HepG2 (cell line): Measurements from ENCODE around the gene RRM2. TPM values are rescaled to one million over a fixed set of nuclear protein-coding genes. Genes with fewer than 3 reads are reported as not detected.

Source experiments
- ASH2L ChIP-seq: fragments of 300-600, 200-600 bp; sonication (generic); IDR thresholded peaks from 2 replicates; pipeline ENCODE4 v1.7.0; 2017; ENCODE audit warnings: low read depth, mild to moderate bottlenecking, moderate library complexity, mixed read lengths, low read length; ENCODE audit not compliant: insufficient read length
- CREB1 ChIP-seq, 2 experiments: fragments of 450-650 bp in 1 of 2; IDR thresholded peaks; 2 replicates each; pipeline ENCODE4 v1.6.1; 2016 to 2017; ENCODE audit warnings: control low read depth in 1 of 2, mild to moderate bottlenecking in 1 of 2, missing compliant biosample characterization in 1 of 2, missing genetic modification characterization in 1 of 2
- EEA1 ChIP-seq: sonication (generic); formaldehyde crosslinking; IDR thresholded peaks from 2 replicates; pipeline ENCODE4 v1.5.1; 2020; ENCODE audit warnings: mild to moderate bottlenecking, missing genetic modification reagents, borderline replicate concordance
- GLMP ChIP-seq: sonication (generic); formaldehyde crosslinking; IDR thresholded peaks from 2 replicates; pipeline ENCODE4 v1.9.0; 2021; ENCODE audit warnings: missing genetic modification reagents, mild to moderate bottlenecking, borderline replicate concordance
- HMG20A ChIP-seq: IDR thresholded peaks from 2 replicates; pipeline ENCODE4 v1.6.1; 2016; ENCODE audit warnings: borderline replicate concordance
- HNF4A ChIP-seq: sonication (generic); formaldehyde crosslinking; IDR thresholded peaks from 2 replicates; pipeline ENCODE4 v1.4.0; 2020; ENCODE audit warnings: missing genetic modification reagents
- KDM4B ChIP-seq: sonication (generic); formaldehyde crosslinking; IDR thresholded peaks from 2 replicates; pipeline ENCODE4 v1.4.0; 2020; ENCODE audit warnings: missing genetic modification reagents
- MED1 ChIP-seq: sonication (generic); formaldehyde crosslinking; IDR thresholded peaks from 2 replicates; pipeline ENCODE4 v1.4.0; 2020; ENCODE audit warnings: missing genetic modification reagents
- PAX8 ChIP-seq: sonication (generic); formaldehyde crosslinking; IDR thresholded peaks from 2 replicates; pipeline ENCODE4 v1.8.0; 2022; ENCODE audit warnings: mild to moderate bottlenecking, missing genetic modification reagents, borderline replicate concordance
- RARG ChIP-seq: sonication (generic); formaldehyde crosslinking; IDR thresholded peaks from 2 replicates; pipeline ENCODE4 v1.4.0; 2020; ENCODE audit warnings: low read depth, mild to moderate bottlenecking, missing genetic modification reagents
- ZEB1 ChIP-seq: IDR thresholded peaks from 2 replicates; pipeline ENCODE4 v1.6.1; 2012; ENCODE audit warnings: mild to moderate bottlenecking, low read depth, inconsistent platforms; ENCODE audit not compliant: insufficient replicate concordance
- ZNF224 ChIP-seq: sonication (generic); formaldehyde crosslinking; IDR thresholded peaks from 2 replicates; pipeline ENCODE4 v1.5.0; 2020; ENCODE audit warnings: mild to moderate bottlenecking, missing genetic modification reagents
- ZNF256 ChIP-seq: sonication (generic); formaldehyde crosslinking; conservative IDR thresholded peaks from 2 replicates; pipeline ENCODE4 v1.4.0; 2020; ENCODE audit warnings: missing genetic modification reagents
- ZNF451 ChIP-seq: sonication (generic); formaldehyde crosslinking; IDR thresholded peaks from 2 replicates; pipeline ENCODE4 v1.5.0; 2020; ENCODE audit warnings: mild to moderate bottlenecking, missing genetic modification reagents
- ZNF563 ChIP-seq: sonication (generic); formaldehyde crosslinking; IDR thresholded peaks from 2 replicates; pipeline ENCODE4 v1.8.0; 2022; ENCODE audit warnings: mild to moderate bottlenecking, moderate library complexity, missing genetic modification reagents
- ZNF691 ChIP-seq: sonication (generic); formaldehyde crosslinking; IDR thresholded peaks from 2 replicates; pipeline ENCODE4 v1.4.0; 2020; ENCODE audit warnings: missing genetic modification reagents, low read depth, mild to moderate bottlenecking, borderline replicate concordance
- ZNF709 ChIP-seq: sonication (generic); formaldehyde crosslinking; IDR thresholded peaks from 2 replicates; pipeline ENCODE4 v1.5.0; 2020; ENCODE audit warnings: mild to moderate bottlenecking, missing genetic modification reagents
- ZNF770 ChIP-seq: sonication (generic); formaldehyde crosslinking; IDR thresholded peaks from 2 replicates; pipeline ENCODE4 v1.5.0; 2020; ENCODE audit warnings: mild to moderate bottlenecking, missing genetic modification reagents
- ZNF850 ChIP-seq: sonication (generic); formaldehyde crosslinking; conservative IDR thresholded peaks from 2 replicates; pipeline ENCODE4 v1.9.0; 2021; ENCODE audit warnings: mild to moderate bottlenecking, missing genetic modification reagents
- polyA plus RNA-seq, 8 experiments: library from polyadenylated mRNA; depleted of rRNA in 3 of 8; stranded (reverse) in 7 of 8; unstranded in 1 of 8; fragments of >200 nt; fragmentation: Illumina TruSeq in 4 of 8; extraction: Trizol in 4 of 8; gene quantifications; 2 replicates each; pipeline versions ENCODE4 v1.2.1 to v1.2.3, GENCODE V29; 2011 to 2016; ENCODE audit warnings: low read depth in 4 of 8, missing spikeins in 1 of 8, mixed read lengths in 1 of 8; ENCODE audit not compliant: insufficient read depth in 1 of 8
- total RNA-seq, 5 experiments: library from RNA; depleted of rRNA; stranded (reverse); fragments of >200 nt; fragmentation: Illumina TruSeq; extraction: Trizol; gene quantifications; 2 replicates each; pipeline ENCODE4 v1.2.3, GENCODE V29; 2016; ENCODE audit warnings: low read depth in 1 of 5
- TF ChIP-seq, protein P1 (sequence below): sonication (generic); formaldehyde crosslinking; IDR thresholded peaks from 2 replicates; pipeline ENCODE4 v1.8.0; 2022; ENCODE audit warnings: mild to moderate bottlenecking, missing genetic modification reagents; ENCODE audit not compliant: insufficient replicate concordance
- TF ChIP-seq, protein P2 (sequence below): IDR thresholded peaks from 2 replicates; pipeline ENCODE4 v1.6.1; 2016; ENCODE audit warnings: missing genetic modification reagents, missing compliant biosample characterization

Gene RRM2
- total and polyA plus RNA-seq, 2 of the 13 experiments (the other 11 are each of a cell fraction or from before 2014, with no cell fraction given), result 31.3 to 150 TPM

- TF ChIP-seq EEA1 (CRISPR knock-in tag) (peak; percentile 97), ZNF563 (CRISPR knock-in tag) (peak; percentile 91), ZNF451 (CRISPR knock-in tag) (peak; percentile 73), ZNF850 (CRISPR knock-in tag) (no peak; the same call in 1 of the 2 replicates), ASH2L (peak; percentile 93), ZEB1 (peak; percentile 57), KDM4B (CRISPR knock-in tag) (no peak), ZNF709 (CRISPR knock-in tag) (peak; percentile 77; the same call in 1 of the 2 replicates), HMG20A (peak; percentile 26; the same call in 1 of the 2 replicates), ZNF256 (CRISPR knock-in tag) (peak; percentile 56), CREB1 (IDR thresholded peaks at IDR 0.05) (no peak), CREB1 (CRISPR knock-in tag; IDR thresholded peaks at IDR 0.05) (0 out of 2 replicates have a peak, but pooled peaks have one; percentile 25), MED1 (peak; percentile 82), PAX8 (peak; percentile 93; the same call in 1 of the 2 replicates), HNF4A (CRISPR knock-in tag) (peak; percentile 73; the same call in 1 of the 2 replicates), ZNF770 (CRISPR knock-in tag) (peak; percentile 78; the same call in 1 of the 2 replicates), GLMP (CRISPR knock-in tag) (no peak), ZNF224 (CRISPR knock-in tag) (peak; percentile 91), RARG (CRISPR knock-in tag) (0 out of 2 replicates have a peak, but pooled peaks have one; percentile 5), ZNF691 (CRISPR knock-in tag) (peak; percentile 98)
- TF ChIP-seq, protein P1, sequence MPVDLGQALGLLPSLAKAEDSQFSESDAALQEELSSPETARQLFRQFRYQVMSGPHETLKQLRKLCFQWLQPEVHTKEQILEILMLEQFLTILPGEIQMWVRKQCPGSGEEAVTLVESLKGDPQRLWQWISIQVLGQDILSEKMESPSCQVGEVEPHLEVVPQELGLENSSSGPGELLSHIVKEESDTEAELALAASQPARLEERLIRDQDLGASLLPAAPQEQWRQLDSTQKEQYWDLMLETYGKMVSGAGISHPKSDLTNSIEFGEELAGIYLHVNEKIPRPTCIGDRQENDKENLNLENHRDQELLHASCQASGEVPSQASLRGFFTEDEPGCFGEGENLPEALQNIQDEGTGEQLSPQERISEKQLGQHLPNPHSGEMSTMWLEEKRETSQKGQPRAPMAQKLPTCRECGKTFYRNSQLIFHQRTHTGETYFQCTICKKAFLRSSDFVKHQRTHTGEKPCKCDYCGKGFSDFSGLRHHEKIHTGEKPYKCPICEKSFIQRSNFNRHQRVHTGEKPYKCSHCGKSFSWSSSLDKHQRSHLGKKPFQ (CRISPR knock-in tag), result peak; percentile 97
- TF ChIP-seq, protein P2, sequence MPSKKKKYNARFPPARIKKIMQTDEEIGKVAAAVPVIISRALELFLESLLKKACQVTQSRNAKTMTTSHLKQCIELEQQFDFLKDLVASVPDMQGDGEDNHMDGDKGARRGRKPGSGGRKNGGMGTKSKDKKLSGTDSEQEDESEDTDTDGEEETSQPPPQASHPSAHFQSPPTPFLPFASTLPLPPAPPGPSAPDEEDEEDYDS (CRISPR knock-in tag), result peak; percentile 95
- TF ChIP-seq, all 625 proteins: peak for 415
Observed at GRCh38 chr2:10120158-10120876, 2.2 kb upstream of the RRM2 start (continued).
